IPS-NIHi7 (cell line): Measurements from ENCODE around the gene SEC31B.

Source experiments
- DNase-seq: peaks from one replicate; pipeline ENCODE4 v3.0.0; 2012; ENCODE audit warnings: mixed read lengths; ENCODE audit errors: extremely low spot score

The SEC31B gene, protein sequence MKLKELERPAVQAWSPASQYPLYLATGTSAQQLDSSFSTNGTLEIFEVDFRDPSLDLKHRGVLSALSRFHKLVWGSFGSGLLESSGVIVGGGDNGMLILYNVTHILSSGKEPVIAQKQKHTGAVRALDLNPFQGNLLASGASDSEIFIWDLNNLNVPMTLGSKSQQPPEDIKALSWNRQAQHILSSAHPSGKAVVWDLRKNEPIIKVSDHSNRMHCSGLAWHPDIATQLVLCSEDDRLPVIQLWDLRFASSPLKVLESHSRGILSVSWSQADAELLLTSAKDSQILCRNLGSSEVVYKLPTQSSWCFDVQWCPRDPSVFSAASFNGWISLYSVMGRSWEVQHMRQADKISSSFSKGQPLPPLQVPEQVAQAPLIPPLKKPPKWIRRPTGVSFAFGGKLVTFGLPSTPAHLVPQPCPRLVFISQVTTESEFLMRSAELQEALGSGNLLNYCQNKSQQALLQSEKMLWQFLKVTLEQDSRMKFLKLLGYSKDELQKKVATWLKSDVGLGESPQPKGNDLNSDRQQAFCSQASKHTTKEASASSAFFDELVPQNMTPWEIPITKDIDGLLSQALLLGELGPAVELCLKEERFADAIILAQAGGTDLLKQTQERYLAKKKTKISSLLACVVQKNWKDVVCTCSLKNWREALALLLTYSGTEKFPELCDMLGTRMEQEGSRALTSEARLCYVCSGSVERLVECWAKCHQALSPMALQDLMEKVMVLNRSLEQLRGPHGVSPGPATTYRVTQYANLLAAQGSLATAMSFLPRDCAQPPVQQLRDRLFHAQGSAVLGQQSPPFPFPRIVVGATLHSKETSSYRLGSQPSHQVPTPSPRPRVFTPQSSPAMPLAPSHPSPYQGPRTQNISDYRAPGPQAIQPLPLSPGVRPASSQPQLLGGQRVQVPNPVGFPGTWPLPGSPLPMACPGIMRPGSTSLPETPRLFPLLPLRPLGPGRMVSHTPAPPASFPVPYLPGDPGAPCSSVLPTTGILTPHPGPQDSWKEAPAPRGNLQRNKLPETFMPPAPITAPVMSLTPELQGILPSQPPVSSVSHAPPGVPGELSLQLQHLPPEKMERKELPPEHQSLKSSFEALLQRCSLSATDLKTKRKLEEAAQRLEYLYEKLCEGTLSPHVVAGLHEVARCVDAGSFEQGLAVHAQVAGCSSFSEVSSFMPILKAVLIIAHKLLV

DNA sequence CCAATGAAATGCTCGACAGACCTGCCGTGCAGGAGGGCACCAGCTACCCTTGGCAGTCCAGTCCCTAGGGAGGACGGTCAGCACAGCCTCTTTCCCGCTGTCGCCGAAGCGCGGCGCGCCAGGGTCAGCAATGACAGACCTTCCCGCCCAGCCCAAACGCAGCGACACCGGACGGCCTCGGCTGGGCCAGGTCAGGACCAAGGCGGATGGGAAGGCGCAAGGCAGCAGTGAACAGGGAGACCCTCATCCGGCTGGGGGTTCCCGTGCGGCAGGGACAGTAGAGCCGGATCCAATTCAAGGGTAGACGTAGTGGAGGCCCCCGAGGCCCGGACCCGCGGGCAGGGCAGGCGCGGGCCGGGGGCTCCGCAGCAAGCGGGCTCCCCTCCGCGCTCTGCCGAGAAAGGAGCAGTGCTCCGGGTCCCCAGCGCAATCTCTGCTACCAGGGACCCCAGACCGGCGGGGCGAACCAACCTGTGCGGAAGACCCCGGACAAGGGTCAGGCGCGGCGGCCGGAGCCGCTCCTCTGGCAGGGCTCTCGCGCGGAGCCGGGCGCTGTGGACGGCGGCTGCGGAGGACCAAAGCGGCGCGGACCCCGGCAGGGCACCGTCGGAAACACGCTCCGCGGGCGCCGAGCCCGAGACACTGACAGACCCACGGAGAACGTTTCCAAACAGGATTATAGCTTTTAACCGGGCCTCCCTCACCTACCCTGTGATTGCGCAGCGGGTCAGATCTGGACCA lies at the start of gene SEC31B:
Gene SEC31B, minus strand, starts transcription at position 551 of the 741 bp plus-strand sequence. CDS start 2,909 bp downstream, outside the sequence.
- DNase-seq: peak; percentile 75

DNA sequence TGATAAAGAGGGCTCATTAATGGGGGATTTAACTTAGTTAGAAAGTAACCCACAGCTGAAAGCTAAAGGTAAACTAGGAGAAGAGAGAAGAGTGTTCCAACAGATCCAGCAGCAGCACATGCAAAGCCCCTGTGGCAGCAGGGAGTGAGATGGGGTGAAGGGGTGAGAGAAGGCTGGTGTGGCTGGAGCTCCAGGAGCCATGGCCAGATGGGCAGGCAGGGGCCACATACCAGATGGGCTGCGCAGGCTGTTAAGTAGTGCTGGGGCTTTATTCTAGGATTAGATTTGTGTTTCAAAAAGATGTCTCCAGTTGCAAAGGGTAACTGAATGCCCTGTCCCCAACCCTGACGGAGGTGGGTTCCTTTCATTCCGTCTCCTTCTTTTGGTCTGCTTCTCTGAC lies 49.3 kb upstream of the SEC31B start:
- no peak for DNase-seq

DNA sequence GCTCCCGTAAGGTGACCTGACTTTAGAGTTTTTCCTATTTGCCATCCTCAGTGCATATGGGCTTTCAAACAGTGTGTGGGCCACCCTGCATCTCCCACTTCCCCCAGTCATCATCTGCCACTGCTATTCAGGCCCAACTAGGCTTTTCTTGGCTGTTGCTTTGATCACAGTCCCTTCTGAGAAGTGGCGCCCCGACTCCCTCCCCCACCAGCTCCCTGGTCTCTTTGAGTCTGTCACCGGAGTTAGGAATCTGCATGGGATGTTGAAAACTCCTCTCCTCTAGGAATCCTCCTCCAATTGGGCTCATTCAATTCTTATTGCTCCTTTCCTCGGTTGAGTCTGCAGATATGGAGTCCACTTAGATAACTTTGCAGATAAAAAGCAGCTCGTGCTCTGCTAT lies 48.2 kb upstream of the SEC31B start:
- no peak for DNase-seq

DNA sequence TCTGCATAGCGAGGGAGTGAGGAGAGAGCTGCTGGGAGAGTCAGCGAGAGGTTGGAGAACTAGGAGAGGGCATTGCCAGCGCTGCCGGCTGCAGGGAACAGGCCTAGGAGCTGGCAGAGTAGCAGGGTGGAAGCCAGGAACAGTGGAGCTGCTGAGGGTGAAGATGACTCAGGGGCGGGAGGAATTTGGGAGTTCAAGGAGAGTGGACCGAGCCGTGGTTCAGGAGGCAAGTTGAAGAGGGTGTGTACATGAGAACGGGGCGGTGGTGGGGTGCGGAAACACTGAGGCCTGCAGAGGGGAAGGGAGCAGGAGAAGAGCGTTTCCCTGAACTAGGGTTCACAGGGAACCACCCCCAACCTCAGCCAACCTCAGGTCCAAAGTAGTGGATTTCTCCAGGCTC lies 47.6 kb upstream of the SEC31B start:
- no peak for DNase-seq

DNA sequence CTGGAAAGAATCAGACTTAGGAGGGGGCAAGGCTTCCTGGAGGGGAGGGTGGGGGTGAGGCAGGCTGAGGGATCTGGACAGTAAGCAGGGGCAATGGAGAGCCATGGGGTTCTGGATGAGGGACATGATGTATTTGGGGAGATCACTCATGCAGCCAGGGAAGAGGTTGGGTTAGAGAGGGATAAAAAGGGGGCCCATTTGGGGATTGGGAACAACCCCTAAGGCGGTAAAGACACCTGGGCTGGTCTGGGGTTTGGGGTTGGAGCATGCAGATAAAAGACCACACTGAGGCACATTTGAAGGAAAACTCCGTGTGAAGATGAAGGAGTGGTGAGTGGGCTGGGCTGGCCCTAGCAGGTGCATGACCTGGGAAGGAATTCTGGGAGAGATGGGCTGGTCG lies 46.9 kb upstream of the SEC31B start:
- DNase-seq: no peak

DNA sequence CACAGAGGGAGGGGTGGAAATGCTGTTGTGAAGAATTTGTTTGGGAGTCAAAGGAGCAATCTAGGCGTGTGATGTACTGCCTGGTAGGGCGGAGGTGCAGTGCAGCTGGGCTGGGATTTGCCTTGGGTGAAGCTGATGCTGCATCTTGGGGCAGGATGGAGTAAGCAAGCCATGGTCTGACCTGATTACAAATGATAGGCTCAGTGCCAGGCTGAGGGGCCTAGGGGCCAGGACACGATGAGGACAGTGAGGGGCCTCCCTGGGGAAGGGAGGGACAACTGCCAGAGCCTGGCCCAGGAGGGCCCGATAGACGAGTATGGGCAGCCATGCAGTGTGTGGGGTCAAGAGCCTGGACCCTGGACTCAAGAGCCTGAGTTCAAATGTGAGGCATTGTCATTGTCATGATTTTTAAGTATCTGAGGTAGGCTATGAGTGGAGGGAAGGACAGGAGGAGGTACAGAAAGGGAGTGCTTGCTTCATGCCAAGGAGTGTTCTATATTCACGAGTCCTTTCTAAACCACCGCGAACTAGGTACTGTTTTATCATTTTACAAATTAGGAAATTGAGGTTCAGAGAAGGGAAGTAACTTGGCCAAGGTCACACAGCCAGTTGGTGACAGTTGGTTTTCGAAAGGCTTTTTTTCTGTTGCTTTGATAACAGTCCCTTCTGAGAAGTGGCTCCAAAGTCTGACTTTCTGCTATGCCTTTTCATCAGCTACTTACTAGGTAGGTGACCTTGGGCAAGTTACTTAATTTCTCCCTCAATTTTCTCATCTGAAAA lies 45.7 kb upstream of the SEC31B start:
- no peak for DNase-seq

DNA sequence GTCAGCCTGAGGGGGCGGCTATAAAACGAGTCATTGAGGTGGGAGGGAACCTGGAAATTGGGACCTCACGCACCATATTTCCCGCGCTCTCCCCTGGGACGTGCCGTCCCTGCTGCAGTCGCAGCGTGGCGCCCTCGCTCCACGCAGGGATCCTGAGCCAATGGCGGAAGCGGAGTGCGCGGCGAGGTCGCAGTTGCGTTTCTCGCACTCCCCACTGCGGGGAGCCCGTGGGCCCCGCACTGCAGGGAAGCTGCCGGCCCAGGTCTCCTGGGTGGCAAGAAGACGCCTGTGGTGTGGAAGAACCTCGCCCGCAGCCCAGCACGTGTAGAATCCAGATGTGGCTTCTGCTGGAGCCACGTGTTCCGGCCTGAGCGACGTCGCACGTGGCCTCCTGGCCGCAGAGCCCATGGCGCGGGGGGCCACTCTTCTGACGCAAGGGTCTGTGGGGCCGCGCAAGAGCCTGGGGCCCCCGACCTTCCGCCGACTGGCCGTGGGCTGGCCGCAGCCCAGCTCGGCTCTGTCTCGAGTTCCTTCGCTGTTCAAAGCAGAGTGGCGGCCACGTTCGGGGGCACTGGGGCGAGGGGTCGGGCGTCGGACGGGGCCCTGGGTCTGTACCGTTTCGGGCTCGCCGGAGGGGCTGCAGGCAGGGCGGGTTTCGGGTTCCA lies 42.5 kb upstream of the SEC31B start:
- peak; percentile 88 for DNase-seq

DNA sequence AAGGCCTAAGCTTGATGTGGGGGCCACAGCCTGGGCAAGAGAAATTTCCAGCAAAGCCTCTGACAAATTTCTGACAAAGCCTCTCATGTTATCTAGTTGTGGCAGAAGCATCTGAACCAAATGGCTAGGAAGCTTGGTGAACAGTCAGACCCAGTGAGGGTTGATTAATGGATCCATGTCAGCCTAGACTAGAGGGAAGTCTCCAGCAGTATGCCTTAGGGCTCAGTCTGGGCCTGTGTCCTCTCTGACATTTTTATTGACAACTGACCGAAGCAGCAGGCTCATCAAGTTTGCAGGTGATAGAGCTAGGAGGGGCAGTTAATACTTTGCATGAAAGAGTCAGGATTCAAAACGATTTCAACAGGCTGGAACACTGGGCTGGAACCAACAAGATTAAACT lies 41.3 kb upstream of the SEC31B start:
- DNase-seq: no peak

DNA sequence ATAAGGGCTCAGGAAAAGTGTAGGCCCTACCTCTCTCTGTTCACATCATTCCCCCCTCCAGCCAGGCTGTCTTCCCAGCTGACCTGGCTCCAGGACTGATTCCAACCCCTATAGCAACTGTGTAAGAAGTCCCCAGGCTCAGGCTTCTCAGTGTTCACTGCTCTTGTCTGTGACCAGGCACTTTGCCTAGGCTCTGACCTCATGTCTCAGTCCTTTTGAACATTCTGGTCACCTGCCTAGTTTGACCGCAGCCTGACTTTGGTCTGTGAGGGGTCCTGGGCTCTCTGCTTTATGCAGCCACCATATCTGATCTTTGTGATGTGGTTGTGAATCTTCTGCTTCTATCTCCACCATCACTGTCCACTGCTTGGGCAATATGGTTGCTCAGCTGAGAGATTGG lies 40.6 kb upstream of the SEC31B start:
- DNase-seq: no peak

DNA sequence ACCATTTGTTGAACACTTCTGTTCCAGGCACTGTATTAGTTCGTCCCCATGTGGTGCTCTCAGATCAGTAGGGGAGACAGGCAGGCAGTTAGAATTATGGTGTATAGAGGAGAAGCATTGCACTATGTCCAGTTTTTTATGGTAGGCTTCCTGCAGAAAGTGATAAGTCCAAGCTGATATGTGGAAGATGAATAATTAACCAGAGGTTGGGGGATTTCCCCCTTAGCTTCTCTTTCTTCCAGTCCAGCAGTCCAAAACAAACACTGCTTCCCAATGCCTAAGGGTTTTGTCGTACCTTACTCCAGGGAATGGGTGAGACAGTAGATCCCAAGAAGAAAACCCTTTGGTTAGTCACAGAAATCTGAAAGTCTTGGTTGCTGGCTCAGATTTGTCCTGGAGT lies 35.2 kb upstream of the SEC31B start:
- DNase-seq: no peak

DNA sequence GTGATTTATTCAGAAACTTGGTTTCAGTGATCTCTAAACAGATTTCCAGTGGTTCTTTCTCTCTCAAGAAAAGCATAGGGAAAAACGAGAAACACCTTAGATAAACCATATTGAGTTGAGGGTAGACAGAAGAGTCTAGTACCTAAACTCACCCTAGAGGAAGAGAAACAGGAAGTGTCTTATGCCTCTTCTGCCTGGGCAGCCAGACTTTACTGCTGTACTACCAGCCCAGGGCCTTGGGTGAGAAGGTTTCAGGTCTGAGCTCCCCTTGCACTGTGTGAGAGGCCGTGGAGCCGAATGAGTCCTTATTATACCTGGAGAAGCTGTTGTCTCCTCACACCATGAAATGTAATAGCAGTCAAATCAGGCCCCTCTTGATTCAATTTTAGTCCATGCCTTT lies 34.3 kb upstream of the SEC31B start:
- DNase-seq: no peak

DNA sequence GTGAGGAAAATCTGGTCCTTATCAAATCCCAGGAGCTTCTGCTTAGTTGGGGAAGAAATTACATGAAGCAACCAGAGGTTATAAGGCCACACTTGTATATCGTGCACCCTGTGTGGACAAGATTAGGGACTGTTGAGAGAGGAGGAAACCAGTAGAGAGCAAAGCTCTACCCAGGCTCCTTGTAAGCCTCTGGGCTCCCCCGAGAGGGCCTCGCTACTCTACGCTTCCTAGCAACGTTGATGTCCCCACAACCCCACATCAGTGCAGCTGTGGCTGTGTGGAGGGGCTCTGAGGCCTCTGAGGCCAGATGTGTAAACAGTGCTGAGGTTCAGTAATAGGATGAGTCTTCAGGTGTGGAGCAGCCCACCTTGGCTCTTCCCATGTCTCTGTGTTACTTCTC lies 32.1 kb upstream of the SEC31B start:
- no peak for DNase-seq

DNA sequence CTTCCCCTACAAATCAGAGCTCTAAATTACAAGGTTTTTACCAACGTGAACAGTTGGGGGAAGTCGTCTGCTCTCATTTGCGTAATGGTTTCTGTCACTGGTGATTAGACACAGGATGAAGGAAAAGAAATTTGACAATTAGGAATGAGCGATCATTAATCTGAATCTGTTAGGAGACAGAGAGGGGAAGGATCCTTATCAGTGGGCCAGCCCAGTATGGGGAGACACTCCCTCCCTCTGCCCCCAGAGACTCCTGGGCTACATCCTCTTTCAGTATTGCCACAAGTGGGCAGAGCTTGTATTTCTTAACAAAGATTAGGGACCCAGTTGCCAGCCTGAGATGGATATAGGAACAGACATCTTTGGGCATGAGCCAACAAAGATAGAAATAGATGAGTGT lies 31.5 kb upstream of the SEC31B start:
- no peak for DNase-seq

DNA sequence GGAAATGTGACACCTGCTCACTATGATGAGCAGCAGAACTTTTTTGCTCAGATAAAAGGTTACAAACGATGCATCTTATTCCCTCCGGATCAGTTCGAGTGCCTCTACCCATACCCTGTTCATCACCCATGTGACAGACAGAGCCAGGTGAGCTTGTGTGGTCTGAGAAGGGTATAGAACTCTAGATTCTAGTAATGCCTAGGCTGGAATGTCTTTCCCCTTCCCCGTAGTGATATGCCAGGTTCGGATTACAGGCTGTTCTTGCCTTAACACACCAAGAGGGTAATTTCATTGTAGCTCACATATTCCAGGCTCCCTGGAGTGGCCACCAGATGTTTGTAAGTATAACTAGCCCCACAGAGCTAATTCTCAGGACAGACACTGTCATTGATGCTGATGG lies 25.3 kb upstream of the SEC31B start:
- DNase-seq: no peak

DNA sequence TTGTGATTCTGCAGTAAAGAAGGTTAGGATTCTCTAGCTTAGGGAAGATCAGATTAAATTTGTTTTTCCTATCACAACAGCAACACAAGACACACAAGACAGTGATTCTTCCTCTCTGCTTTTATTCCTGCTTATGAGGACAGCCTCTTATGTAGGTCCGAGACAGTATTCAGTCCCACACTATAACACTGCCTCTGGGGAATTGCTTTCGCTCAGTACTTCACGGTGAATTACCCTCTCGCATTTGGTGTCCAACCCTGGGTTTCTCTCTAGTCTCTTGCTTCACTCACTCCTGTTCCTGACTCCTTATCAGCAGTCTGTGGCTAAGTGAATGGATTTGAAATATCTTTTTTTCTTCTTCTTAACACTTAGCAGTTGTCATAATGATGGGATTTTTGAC lies 17.8 kb upstream of the SEC31B start:
- DNase-seq: no peak

DNA sequence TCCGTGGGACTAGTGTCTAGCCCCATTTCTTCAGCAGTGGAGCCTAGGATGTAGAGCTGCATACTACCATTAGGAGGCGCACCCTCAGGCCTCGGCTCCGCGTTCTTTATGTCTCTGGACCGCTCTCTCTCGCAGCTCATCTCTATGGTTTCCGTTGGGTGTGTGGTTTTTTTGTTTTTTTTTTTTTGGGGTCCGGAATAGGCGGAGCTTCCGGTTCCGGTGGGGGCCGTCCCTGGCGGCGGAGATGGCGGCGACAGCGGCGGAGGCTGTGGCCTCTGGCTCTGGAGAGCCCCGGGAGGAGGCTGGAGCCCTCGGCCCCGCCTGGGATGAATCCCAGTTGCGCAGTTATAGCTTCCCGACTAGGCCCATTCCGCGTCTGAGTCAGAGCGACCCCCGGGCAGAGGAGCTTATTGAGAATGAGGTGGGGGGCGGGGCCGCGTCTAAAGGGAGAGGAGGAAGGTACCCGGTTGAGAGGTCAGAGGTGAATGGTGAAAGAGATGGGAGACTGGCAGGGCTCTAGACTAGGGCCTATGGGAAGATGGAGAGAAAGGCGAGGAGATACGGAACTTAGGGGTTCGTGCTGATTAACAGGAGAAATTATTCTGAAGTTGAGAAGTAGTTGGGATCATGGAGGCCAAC lies 16.2 kb upstream of the SEC31B start, which contains the start of gene HIF1AN:
Gene HIF1AN, plus strand, starts transcription at position 229 of the 639 bp plus-strand sequence. Its CDS starts 16 bp downstream, at position 245.
- peak; percentile 97 for DNase-seq

DNA sequence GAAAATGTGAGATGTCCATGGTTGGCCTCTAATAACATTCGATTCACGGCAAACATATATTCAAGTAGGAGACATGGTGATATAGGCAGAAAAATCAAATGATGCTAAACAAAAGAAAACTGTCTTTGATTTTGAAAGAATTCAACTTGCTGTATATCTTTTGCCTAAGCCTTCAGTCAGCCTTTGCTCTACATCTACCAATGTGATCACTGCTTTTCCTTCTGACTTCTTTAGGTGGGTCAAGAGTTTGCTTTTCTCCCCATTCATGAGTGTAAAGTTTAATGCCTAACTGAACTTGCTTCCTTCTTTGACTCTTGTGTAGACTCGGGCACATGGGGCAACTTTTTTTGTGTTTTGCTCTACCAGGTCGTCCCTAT lies 15.7 kb upstream of the SEC31B start:
- DNase-seq: no peak

DNA sequence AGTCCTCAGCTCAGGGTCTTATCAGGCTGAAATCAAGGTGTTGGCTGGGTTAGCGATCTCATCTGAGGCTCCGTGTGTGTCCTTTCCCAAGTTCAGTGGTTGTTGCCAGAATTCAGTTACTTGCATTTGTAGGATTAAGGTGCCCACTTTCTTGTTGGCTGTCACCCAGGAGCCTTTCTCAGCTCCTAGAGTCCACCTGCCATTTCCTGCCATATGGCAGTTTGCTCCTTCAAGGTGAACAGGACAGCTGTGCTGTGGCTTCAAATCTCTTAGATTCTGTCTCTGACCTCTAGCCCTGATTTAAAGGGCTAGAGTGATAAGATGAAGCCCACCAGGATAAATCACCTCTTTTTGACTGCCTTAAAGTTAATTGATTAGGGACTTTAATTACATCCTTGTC lies 15.1 kb upstream of the SEC31B start:
- DNase-seq: no peak

DNA sequence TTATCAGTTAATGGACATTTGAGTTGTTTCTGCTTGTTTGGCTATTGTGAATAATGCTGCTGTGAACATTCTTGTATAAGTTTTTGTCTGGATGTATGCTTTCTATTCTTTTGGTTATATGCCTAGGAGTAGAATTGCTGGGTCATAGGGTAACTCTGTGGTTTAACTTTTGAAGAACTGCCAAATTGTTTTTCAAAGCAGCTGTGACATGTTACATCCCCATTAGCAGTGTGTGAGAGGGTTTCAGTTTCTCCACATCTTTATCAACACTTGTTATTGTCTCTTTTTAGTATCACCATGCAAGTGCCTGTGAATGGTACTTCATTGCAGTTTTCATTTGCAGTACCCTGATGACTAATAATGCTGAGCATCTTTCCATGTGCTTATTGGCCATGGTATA lies 12.1 kb upstream of the SEC31B start:
- no peak for DNase-seq
